SK-N-SH (cell line): ENCODE data around the gene THSD7B. TPM values are rescaled to one million over a fixed set of nuclear protein-coding genes. Genes with fewer than 3 reads are reported as not detected.

Source experiments
- CTCF ChIA-PET: fragments of 300-600, 350-600 bp; formaldehyde crosslinking; extraction: SDS; loops from one replicate; lab custom pipeline; 2021; lab: Yijun Ruan, JAX
- POLR2A ChIA-PET: fragments of 350-600 bp; sonication (Branson Sonifier 250); formaldehyde crosslinking; extraction: SDS; loops from one replicate; lab custom pipeline; 2020; ENCODE audit warnings: antibody characterized with exemption, inconsistent platforms; lab: Yijun Ruan, JAX
- DNase-seq: peaks from one replicate; pipeline ENCODE4 v3.0.0; 2012
- H2AFZ ChIP-seq: fragments of 200-600 bp; sonication (generic); 2 replicates; pipeline ENCODE4 v1.8.1; 2016; ENCODE audit warnings: antibody characterized with exemption, mild to moderate bottlenecking, low read depth
- H3F3A ChIP-seq: fragments of 200-600 bp; sonication (generic); replicated peaks from 2 replicates; pipeline ENCODE3; 2016; ENCODE audit warnings: antibody characterized with exemption, mild to moderate bottlenecking; ENCODE audit not compliant: insufficient read depth
- H3K27ac ChIP-seq, 2 experiments: fragments of 200-500 bp in 1 of 2; fragments of 200-600 bp in 1 of 2; sonication (Bioruptor generic) in 1 of 2; sonication (generic), shearing (Covaris generic) in 1 of 2; 2 replicates each; pipeline versions ENCODE4 v1.5.1 to v1.6.1; 2014 to 2016; ENCODE audit warnings: low read depth in 2 of 2, inconsistent platforms in 1 of 2, low read length in 1 of 2, mild to moderate bottlenecking in 1 of 2, mixed read lengths in 1 of 2
- H3K27me3 ChIP-seq: fragments of 200-600 bp; sonication (generic), shearing (Covaris generic); 2 replicates; pipeline ENCODE4 v1.6.1; 2016; ENCODE audit warnings: mixed run types; ENCODE audit not compliant: insufficient read depth
- H3K36me3 ChIP-seq, 2 experiments: fragments of 200-500 bp in 1 of 2; fragments of 200-600 bp in 1 of 2; sonication (Bioruptor generic) in 1 of 2; sonication (generic) in 1 of 2; replicated peaks in 1 of 2; 2 replicates each; pipeline versions ENCODE3 to v1.5.1; 2014 to 2016; ENCODE audit warnings: low read length in 1 of 2, mild to moderate bottlenecking in 1 of 2; ENCODE audit not compliant: insufficient read depth in 2 of 2, control insufficient read depth in 1 of 2
- H3K4me1 ChIP-seq, 2 experiments: fragments of 200-500 bp in 1 of 2; fragments of 200-600 bp in 1 of 2; sonication (Bioruptor generic) in 1 of 2; sonication (generic), shearing (Covaris generic) in 1 of 2; 2 replicates each; pipeline versions ENCODE4 v1.5.1 to v1.6.1; 2014 to 2016; ENCODE audit warnings: low read depth in 1 of 2, low read length in 1 of 2, mixed run types in 1 of 2; ENCODE audit not compliant: insufficient read depth in 2 of 2, control insufficient read depth in 1 of 2
- H3K4me2 ChIP-seq: fragments of 200-600 bp; sonication (generic), shearing (Covaris generic); 2 replicates; pipeline ENCODE4 v1.6.1; 2017; ENCODE audit warnings: mixed run types
- H3K4me3 ChIP-seq, 2 experiments: fragments of 200-500 bp in 1 of 2; fragments of 200-600 bp in 1 of 2; sonication (Bioruptor generic) in 1 of 2; sonication (generic), shearing (Covaris generic) in 1 of 2; 2 replicates each; pipeline versions ENCODE4 v1.5.1 to v1.8.1; 2014 to 2016; ENCODE audit warnings: low read depth in 2 of 2, inconsistent platforms in 1 of 2, low read length in 1 of 2, mild to moderate bottlenecking in 1 of 2, mixed read lengths in 1 of 2, moderate library complexity in 1 of 2
- H3K79me2 ChIP-seq: fragments of 200-600 bp; sonication (generic); 2 replicates; pipeline ENCODE4 v1.8.1; 2017; ENCODE audit warnings: mild to moderate bottlenecking; ENCODE audit not compliant: insufficient read depth
- H3K9ac ChIP-seq: fragments of 200-600 bp; sonication (generic); 2 replicates; pipeline ENCODE4 v1.6.1; 2017; ENCODE audit warnings: mixed run types
- H3K9me2 ChIP-seq: fragments of 200-600 bp; sonication (generic); 2 replicates; pipeline ENCODE4 v1.6.1; 2017; ENCODE audit warnings: mixed run types
- H3K9me3 ChIP-seq: fragments of 200-600 bp; sonication (generic); 2 replicates; pipeline ENCODE4 v1.6.1; 2017; ENCODE audit warnings: mixed run types, mild to moderate bottlenecking, moderate library complexity
- H4K20me1 ChIP-seq: fragments of 200-600 bp; sonication (generic); 2 replicates; pipeline ENCODE4 v1.6.1; 2017; ENCODE audit warnings: mild to moderate bottlenecking, mixed run types; ENCODE audit not compliant: insufficient read depth
- CHD2 ChIP-seq: fragments of 150-350 bp; IDR thresholded peaks from 2 replicates; pipeline ENCODE4 v1.6.1; 2018; ENCODE audit warnings: low read length; ENCODE audit not compliant: partially characterized antibody
- ELF1 ChIP-seq: IDR thresholded peaks from 2 replicates; pipeline ENCODE4 v1.4.0; 2012
- EP300 ChIP-seq, 2 experiments: IDR thresholded peaks; 2 replicates each; pipeline versions ENCODE4 v1.4.0 to v1.6.1; 2012; ENCODE audit warnings: borderline replicate concordance in 1 of 2, low read depth in 1 of 2, low read length in 1 of 2
- FOXM1 ChIP-seq: IDR thresholded peaks from 2 replicates; pipeline ENCODE4 v1.4.0; 2012; ENCODE audit warnings: low read depth, mild to moderate bottlenecking
- GATA2 ChIP-seq: sonication (generic); formaldehyde crosslinking; IDR thresholded peaks from 2 replicates; pipeline ENCODE4 v1.5.0; 2020; ENCODE audit warnings: mild to moderate bottlenecking, missing genetic modification reagents
- IRF3 ChIP-seq: fragments of 150-350 bp; IDR thresholded peaks from 2 replicates; pipeline ENCODE4 v1.6.1; 2016; ENCODE audit warnings: mild to moderate bottlenecking, low read depth, low read length
- MEF2A ChIP-seq: IDR thresholded peaks from 2 replicates; pipeline ENCODE4 v1.4.0; 2012; ENCODE audit warnings: low read depth, borderline replicate concordance
- PBX3 ChIP-seq: IDR thresholded peaks from 2 replicates; pipeline ENCODE4; 2012
- POLR2AphosphoS5 ChIP-seq: IDR thresholded peaks from 2 replicates; pipeline ENCODE4 v1.6.1; 2012; ENCODE audit warnings: low read depth, low read length
- RAD21 ChIP-seq: IDR thresholded peaks from 2 replicates; pipeline ENCODE4 v1.6.1; 2012; ENCODE audit warnings: mild to moderate bottlenecking, low read length
- RFX5 ChIP-seq: IDR thresholded peaks from 2 replicates; pipeline ENCODE4 v1.6.1; 2012; ENCODE audit warnings: mild to moderate bottlenecking, improper control_type of control experiment, low read length
- TAF1 ChIP-seq: IDR thresholded peaks from 2 replicates; pipeline ENCODE4 v1.6.1; 2012; ENCODE audit warnings: low read depth, mild to moderate bottlenecking, low read length, moderate library complexity, borderline replicate concordance
- TCF12 ChIP-seq: IDR thresholded peaks from 2 replicates; pipeline ENCODE4 v1.4.0; 2012
- WGBS: methylation state at CpG from one replicate; pipeline ENCODE4 v1.1.6; 2017; ENCODE audit warnings: low lambda C conversion rate; 5-methylcytosine and 5-hydroxymethylcytosine counted together
- polyA plus RNA-seq, 3 experiments: library from polyadenylated mRNA; depleted of rRNA; stranded (reverse); fragments of >200 nt; gene quantifications; 2 replicates each; pipeline ENCODE4 v1.2.3, GENCODE V29; 2012
- TF ChIP-seq, protein P1 (sequence below): fragments of 200-600 bp; sonication (generic); IDR thresholded peaks from 2 replicates; pipeline ENCODE4 v1.6.1; 2017; ENCODE audit warnings: antibody characterized with exemption, mild to moderate bottlenecking, moderate library complexity
- TF ChIP-seq, protein P2 (sequence below): IDR thresholded peaks from 2 replicates; pipeline ENCODE4 v1.4.0; 2012; ENCODE audit warnings: low read depth

THSD7B gene
- polyA plus RNA-seq, 1 of the 3 experiments (the other 2 are of a cell fraction) = not detected

GRCh38 chr2:137233091-137233490 is 467.7 kb downstream of the THSD7B start:
- H3K9ac ChIP-seq = no peak overlapping the region
- no peaks in the 10 kb centered on the region for H3K36me3 ChIP-seq
- WGBS = 44% methylated on average over 3 of the region's 3 CpGs

DNA sequence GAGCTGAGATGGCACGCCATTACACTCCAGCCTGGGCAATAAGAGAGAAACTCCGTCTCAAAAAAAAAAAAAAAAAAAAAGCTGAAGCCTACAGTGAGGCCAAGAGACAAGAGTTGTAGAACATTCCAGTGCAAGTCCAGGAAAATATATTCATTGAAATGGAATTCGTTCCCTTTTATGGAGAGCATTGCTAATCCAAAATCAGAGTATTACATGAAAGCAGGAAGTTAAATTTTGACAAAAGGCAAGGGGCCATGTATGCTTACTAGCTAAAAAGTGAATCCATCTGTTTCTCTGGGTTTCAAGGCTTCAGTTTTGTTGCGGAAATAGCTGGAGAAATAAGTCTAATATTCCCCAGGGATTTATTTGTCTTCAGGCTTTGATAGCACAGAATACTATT is 471.7 kb downstream of the THSD7B start:
- Histone ChIP-seq H3K4me1 (no peaks in the 10 kb centered on the region), H3K36me3 (no peaks in the 10 kb centered on the region), H3K4me3 (no peak overlapping the region), H3K9me3 (no peaks in the 10 kb centered on the region), H2AFZ (peak overlapping the region; percentile 36; the same call in 1 of the 2 replicates), H3K9ac (no peak overlapping the region), H4K20me1 (no peaks in the 10 kb centered on the region), H3K79me2 (no peaks in the 10 kb centered on the region), H3K9me2 (no peaks in the 10 kb centered on the region), H3K27ac (peak overlapping the region in 1 of 2 experiments; percentile 39; a peak in 1 of 4 replicates), H3K4me2 (no peak overlapping the region), H3K27me3 (no peaks in the 10 kb centered on the region), H3F3A (no peaks in the 10 kb centered on the region)
- WGBS = 50% methylated on average over 4 of the region's 4 CpGs
- ChIA-PET CTCF (no interaction called here), POLR2A (no interaction called here)
- TF ChIP-seq, protein P1, sequence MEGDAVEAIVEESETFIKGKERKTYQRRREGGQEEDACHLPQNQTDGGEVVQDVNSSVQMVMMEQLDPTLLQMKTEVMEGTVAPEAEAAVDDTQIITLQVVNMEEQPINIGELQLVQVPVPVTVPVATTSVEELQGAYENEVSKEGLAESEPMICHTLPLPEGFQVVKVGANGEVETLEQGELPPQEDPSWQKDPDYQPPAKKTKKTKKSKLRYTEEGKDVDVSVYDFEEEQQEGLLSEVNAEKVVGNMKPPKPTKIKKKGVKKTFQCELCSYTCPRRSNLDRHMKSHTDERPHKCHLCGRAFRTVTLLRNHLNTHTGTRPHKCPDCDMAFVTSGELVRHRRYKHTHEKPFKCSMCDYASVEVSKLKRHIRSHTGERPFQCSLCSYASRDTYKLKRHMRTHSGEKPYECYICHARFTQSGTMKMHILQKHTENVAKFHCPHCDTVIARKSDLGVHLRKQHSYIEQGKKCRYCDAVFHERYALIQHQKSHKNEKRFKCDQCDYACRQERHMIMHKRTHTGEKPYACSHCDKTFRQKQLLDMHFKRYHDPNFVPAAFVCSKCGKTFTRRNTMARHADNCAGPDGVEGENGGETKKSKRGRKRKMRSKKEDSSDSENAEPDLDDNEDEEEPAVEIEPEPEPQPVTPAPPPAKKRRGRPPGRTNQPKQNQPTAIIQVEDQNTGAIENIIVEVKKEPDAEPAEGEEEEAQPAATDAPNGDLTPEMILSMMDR = no peak
- TF ChIP-seq ELF1 = no peak
- no peak for TF ChIP-seq PBX3
- TF ChIP-seq, protein P2, sequence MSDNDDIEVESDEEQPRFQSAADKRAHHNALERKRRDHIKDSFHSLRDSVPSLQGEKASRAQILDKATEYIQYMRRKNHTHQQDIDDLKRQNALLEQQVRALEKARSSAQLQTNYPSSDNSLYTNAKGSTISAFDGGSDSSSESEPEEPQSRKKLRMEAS = no peak
- no peak for TF ChIP-seq FOXM1
- TF ChIP-seq POLR2AphosphoS5 = no peak
- no peak for TF ChIP-seq TAF1
- no peak for TF ChIP-seq RAD21
- TF ChIP-seq MEF2A = no peak
- no peak for TF ChIP-seq EP300 (IDR thresholded peaks at IDR 0.05; ENCODE audit: borderline replicate concordance in 1 of 2, low read depth in 1 of 2, low read length in 1 of 2)
- TF ChIP-seq RFX5 = no peak
- no peak for TF ChIP-seq CHD2
- TF ChIP-seq GATA2 (CRISPR knock-in tag) = no peak
- no peak for TF ChIP-seq IRF3
- no peak for DNase-seq

More at GRCh38 chr2:137233091-137233490, 467.7 kb downstream of the THSD7B start:
- Histone ChIP-seq H3K4me3 (no peak overlapping the region), H3F3A (no peaks in the 10 kb centered on the region), H3K27ac (no peak overlapping the region), H3K4me1 (no peaks in the 10 kb centered on the region; a peak in 1 of 4 replicates), H2AFZ (no peak overlapping the region), H3K4me2 (no peak overlapping the region)
- POLR2A ChIA-PET = no interaction called here
- no peak for TF ChIP-seq TCF12
- TF ChIP-seq, all 33 proteins: peak for 0
- DNase-seq = no peak
- Histone ChIP-seq H3K27me3 (no peaks in the 10 kb centered on the region), H3K79me2 (no peaks in the 10 kb centered on the region), H3K9me2 (no peaks in the 10 kb centered on the region), H4K20me1 (no peaks in the 10 kb centered on the region), H3K9me3 (no peaks in the 10 kb centered on the region)
- CTCF ChIA-PET = no interaction called here
